Panc1 (cell line): ENCODE measurements around the gene SLC6A13.

ENCODE experiments used
- POLR2AphosphoS5 ChIP-seq: IDR thresholded peaks from 2 replicates; pipeline ENCODE4 v1.6.1; 2012; ENCODE audit warnings: mild to moderate bottlenecking, low read depth, low read length, moderate library complexity
- REST ChIP-seq, 2 experiments: IDR thresholded peaks; 2 replicates each; pipeline ENCODE4 v1.6.1; 2011 to 2012; ENCODE audit warnings: low read depth in 2 of 2, control low read depth in 1 of 2, low read length in 1 of 2, mild to moderate bottlenecking in 1 of 2, moderate library complexity in 1 of 2; ENCODE audit not compliant: insufficient read depth in 1 of 2
- SIN3A ChIP-seq: IDR thresholded peaks from 2 replicates; pipeline ENCODE4 v1.6.1; 2012; ENCODE audit warnings: low read depth, mild to moderate bottlenecking, low read length, moderate library complexity, borderline replicate concordance; ENCODE audit not compliant: insufficient read depth
- TCF7L2 ChIP-seq: IDR thresholded peaks from 2 replicates; pipeline ENCODE4 v1.6.1; 2011; ENCODE audit warnings: mild to moderate bottlenecking, low read depth, low read length, inconsistent platforms
- TF ChIP-seq, protein P1 (sequence below): fragments of 450-650 bp; IDR thresholded peaks from 2 replicates; pipeline ENCODE4 v1.5.1; 2017; ENCODE audit warnings: mild to moderate bottlenecking

GRCh38 chr12:272942-273341 lies 10.3 kb upstream of the SLC6A13 start:
- TF ChIP-seq, protein P1, sequence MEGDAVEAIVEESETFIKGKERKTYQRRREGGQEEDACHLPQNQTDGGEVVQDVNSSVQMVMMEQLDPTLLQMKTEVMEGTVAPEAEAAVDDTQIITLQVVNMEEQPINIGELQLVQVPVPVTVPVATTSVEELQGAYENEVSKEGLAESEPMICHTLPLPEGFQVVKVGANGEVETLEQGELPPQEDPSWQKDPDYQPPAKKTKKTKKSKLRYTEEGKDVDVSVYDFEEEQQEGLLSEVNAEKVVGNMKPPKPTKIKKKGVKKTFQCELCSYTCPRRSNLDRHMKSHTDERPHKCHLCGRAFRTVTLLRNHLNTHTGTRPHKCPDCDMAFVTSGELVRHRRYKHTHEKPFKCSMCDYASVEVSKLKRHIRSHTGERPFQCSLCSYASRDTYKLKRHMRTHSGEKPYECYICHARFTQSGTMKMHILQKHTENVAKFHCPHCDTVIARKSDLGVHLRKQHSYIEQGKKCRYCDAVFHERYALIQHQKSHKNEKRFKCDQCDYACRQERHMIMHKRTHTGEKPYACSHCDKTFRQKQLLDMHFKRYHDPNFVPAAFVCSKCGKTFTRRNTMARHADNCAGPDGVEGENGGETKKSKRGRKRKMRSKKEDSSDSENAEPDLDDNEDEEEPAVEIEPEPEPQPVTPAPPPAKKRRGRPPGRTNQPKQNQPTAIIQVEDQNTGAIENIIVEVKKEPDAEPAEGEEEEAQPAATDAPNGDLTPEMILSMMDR, result no peak
- TF ChIP-seq SIN3A (no peak), TCF7L2 (no peak), REST (IDR thresholded peaks at IDR 0.05; ENCODE audit: insufficient read depth in 1 of 2, low read depth in 2 of 2, low read length in 1 of 2) (no peak), POLR2AphosphoS5 (no peak)
